Measurements from ENCODE around the gene DCBLD1.

Gene DCBLD1

GRCh38 chr6:117550078-117550600, 67.7 kb downstream of the DCBLD1 start:
- Histone ChIP-seq H3K36me3 (no peaks in the 10 kb centered on the region), H3K4me1 (no peaks in the 10 kb centered on the region), H3K4me3 (ENCODE audit: low read depth, low read length) (no peak overlapping the region), H3K9me3 (no peaks in the 10 kb centered on the region), H3K27me3 (no peaks in the 10 kb centered on the region)
- TF ChIP-seq CTCF (IDR thresholded peaks at IDR 0.05; ENCODE audit: low read depth, low read length), result no peak
- DNase-seq, result no peak

- H3K27me3 ChIP-seq, result no peaks in the 10 kb centered on the region
- H3K4me1 ChIP-seq, result no peaks in the 10 kb centered on the region
- no peaks in the 10 kb centered on the region for H3K36me3 ChIP-seq
- TF ChIP-seq CTCF (IDR thresholded peaks at IDR 0.05; ENCODE audit: low read depth, low read length), result no peak
- no peaks in the 10 kb centered on the region for H3K9me3 ChIP-seq
- DNase-seq, result no peak
- no peak overlapping the region for H3K4me3 ChIP-seq (ENCODE audit: low read depth, low read length)
Observed at GRCh38 chr6:117550618-117551242, 68.3 kb downstream of the DCBLD1 start.

GRCh38 chr6:117552618-117553017, 70.1 kb downstream of the DCBLD1 start:
- Histone ChIP-seq H3K9me3 (no peaks in the 10 kb centered on the region), H3K4me3 (ENCODE audit: low read depth, low read length) (no peak overlapping the region), H3K36me3 (no peaks in the 10 kb centered on the region), H3K27me3 (no peaks in the 10 kb centered on the region), H3K4me1 (no peaks in the 10 kb centered on the region)
- no peak for TF ChIP-seq CTCF (IDR thresholded peaks at IDR 0.05; ENCODE audit: low read depth, low read length)
- no peak for DNase-seq

GRCh38 chr6:117553142-117553541, 70.7 kb downstream of the DCBLD1 start:
- TF ChIP-seq CTCF (IDR thresholded peaks at IDR 0.05; ENCODE audit: low read depth, low read length), result no peak
- Histone ChIP-seq H3K4me3 (ENCODE audit: low read depth, low read length) (no peak overlapping the region), H3K27me3 (no peaks in the 10 kb centered on the region), H3K4me1 (no peaks in the 10 kb centered on the region), H3K36me3 (no peaks in the 10 kb centered on the region), H3K9me3 (no peaks in the 10 kb centered on the region)
- DNase-seq, result no peak

- Histone ChIP-seq H3K4me1 (no peaks in the 10 kb centered on the region), H3K9me3 (no peaks in the 10 kb centered on the region), H3K27me3 (no peaks in the 10 kb centered on the region), H3K4me3 (ENCODE audit: low read depth, low read length) (no peak overlapping the region), H3K36me3 (no peaks in the 10 kb centered on the region)
- no peak for TF ChIP-seq CTCF (IDR thresholded peaks at IDR 0.05; ENCODE audit: low read depth, low read length)
- no peak for DNase-seq
Observed at GRCh38 chr6:117555262-117555849, 72.9 kb downstream of the DCBLD1 start.

- DNase-seq, result peak; percentile 38
- H3K9me3 ChIP-seq, result no peaks in the 10 kb centered on the region
- no peaks in the 10 kb centered on the region for H3K36me3 ChIP-seq
- TF ChIP-seq CTCF (IDR thresholded peaks at IDR 0.05; ENCODE audit: low read depth, low read length), result peak; percentile 73
- no peak overlapping the region for H3K4me3 ChIP-seq (ENCODE audit: low read depth, low read length)
- H3K4me1 ChIP-seq, result no peaks in the 10 kb centered on the region
- H3K27me3 ChIP-seq, result no peaks in the 10 kb centered on the region
Observed at GRCh38 chr6:117555882-117556498, 73.5 kb downstream of the DCBLD1 start.

Measured in BE2C (cell line).